Activated T-cell treated with anti-CD3 and anti-CD28 coated beads, Interleukin-2, amount 50 U/mL, for 72 hours (primary cell): ENCODE data around the gene ZNF81. TPM values are rescaled to one million over a fixed set of nuclear protein-coding genes. Genes with fewer than 3 reads are reported as not detected.
"Not testable (repeated sequence)": the region's sequence is repeated elsewhere in the genome, so short reads cannot be mapped to it uniquely, and the experiment has no call there.

Experiments used
- ATAC-seq, 2 donors: fragments of 150-1000 bp; cut with Tn5 transposase; replicated peaks in 1 of 2; 2 replicates each; pipeline ENCODE4 v1.10.0; 2021; ENCODE audit warnings: moderate library complexity in 2 of 2, mild to moderate bottlenecking in 1 of 2
- DNase-seq, 2 donors: peaks; one replicate each; pipeline ENCODE4 v3.0.0; 2021 to 2022; ENCODE audit warnings: mixed read lengths in 1 of 2
- H3K27ac Mint-ChIP-seq: one replicate; pipeline ENCODE4 v1.8.0; 2022; ENCODE audit warnings: mild to moderate bottlenecking, moderate library complexity, mixed read lengths
- H3K27me3 Mint-ChIP-seq: one replicate; pipeline ENCODE4 v1.8.0; 2022; ENCODE audit warnings: low read depth, mixed read lengths
- H3K36me3 Mint-ChIP-seq, 2 donors: one replicate each; pipeline ENCODE4 v1.8.0; 2022; ENCODE audit warnings: mixed read lengths in 2 of 2, mild to moderate bottlenecking in 1 of 2; ENCODE audit not compliant: insufficient read depth in 2 of 2
- H3K4me1 Mint-ChIP-seq: one replicate; pipeline ENCODE4 v1.8.0; 2022; ENCODE audit warnings: low read depth, mixed read lengths
- H3K4me3 Mint-ChIP-seq, 2 donors: one replicate each; pipeline ENCODE4 v1.8.0; 2022; ENCODE audit warnings: mild to moderate bottlenecking in 2 of 2, mixed read lengths in 2 of 2, moderate library complexity in 2 of 2
- H3K9me3 Mint-ChIP-seq, 2 donors: one replicate each; pipeline ENCODE4 v1.8.0; 2022; ENCODE audit warnings: mixed read lengths in 2 of 2
- total RNA-seq, 2 donors: library from RNA; stranded (reverse); gene quantifications; one replicate each; pipeline ENCODE4 v1.2.3, GENCODE V29; 2022

ZNF81 gene
- total RNA-seq, 2 donors from 2014 or later = 9.3 to 10.3 TPM

DNA sequence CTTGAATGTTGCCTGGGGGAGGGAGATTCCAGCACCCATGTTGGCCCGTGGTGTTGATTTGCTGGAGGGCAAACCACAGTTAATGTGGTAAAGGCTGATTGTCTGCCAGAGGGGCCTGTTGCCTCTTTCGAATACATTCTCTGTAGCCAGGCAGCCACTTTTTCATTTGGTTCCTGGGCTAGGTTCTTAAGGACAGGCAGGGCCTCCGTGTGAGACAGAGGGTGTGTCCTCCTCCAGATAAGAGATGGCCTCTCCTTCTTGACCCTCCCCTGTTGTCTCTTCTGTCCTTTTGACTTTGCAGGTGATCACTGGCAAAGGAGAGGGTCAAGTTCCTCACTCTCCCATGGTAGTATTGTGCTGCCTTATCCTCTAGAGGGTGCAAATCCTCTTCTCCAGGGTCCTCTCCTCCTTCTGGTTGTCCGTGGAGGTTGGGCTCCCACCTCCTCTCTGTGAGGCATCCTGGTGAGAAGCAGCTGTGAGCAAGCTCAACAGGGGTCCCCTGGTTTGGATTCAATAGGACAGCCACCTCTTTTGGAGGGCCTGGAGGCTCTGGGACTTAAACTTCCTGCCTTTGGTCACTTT is 122.2 kb downstream of the ZNF81 start:
- peak; percentile 60 to 67 for ATAC-seq
- no peak overlapping the region for H3K27ac Mint-ChIP-seq
- no peaks in the 10 kb centered on the region for H3K9me3 Mint-ChIP-seq
- peaks cover 9% of the 10 kb centered on the region for H3K27me3 Mint-ChIP-seq
- no peaks in the 10 kb centered on the region for H3K4me1 Mint-ChIP-seq
- H3K36me3 Mint-ChIP-seq = no peaks in the 10 kb centered on the region
- peak; percentile 11 to 14 for DNase-seq
- no peak overlapping the region for H3K4me3 Mint-ChIP-seq

DNA sequence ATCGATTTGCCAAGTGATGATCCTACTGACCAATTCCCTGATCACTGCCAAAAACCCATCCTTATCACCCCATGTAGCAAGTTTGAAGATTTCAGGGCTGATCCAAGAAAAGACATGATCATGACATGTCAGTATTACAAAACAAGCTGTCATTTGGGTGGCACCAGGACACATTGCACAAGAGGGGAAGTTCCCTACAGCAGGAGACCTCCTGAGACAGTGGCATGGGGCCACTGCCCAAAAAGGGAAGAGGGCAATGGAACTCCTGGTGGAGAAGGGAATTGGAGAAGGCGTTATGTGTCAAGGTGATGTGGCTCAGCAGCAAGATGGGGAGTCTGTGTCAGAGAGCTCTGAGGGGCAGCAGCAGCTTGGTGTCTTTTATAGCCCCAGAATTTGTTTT is 123.7 kb downstream of the ZNF81 start:
- Mint-ChIP-seq H3K4me1 (no peaks in the 10 kb centered on the region), H3K36me3 (peaks cover 0 to 3% of the 10 kb centered on the region in 2 donors), H3K9me3 (peaks cover 3% of the 10 kb centered on the region in 2 donors), H3K27ac (no peak overlapping the region), H3K27me3 (peaks cover 9% of the 10 kb centered on the region), H3K4me3 (no peak overlapping the region)
- DNase-seq = no peak
- no peak for ATAC-seq

DNA sequence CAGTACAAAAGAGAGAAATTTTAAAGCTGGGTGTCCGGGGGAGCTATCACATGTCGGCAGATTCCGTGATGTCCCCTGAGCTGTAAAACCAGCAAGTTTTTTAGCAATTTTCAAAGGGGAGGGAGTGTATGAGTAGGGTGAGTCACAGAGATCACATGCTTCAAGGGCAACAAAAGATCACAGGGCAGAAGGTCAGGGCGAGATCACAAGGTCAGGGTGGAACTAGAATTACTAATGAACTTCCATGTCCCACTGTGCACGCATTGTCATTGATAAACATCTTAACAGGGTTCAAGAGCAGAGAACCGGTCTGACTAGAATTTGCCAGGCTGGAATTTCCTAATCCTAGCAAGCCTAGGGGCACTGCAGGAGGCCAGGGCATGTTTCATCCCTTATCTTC is 125.1 kb downstream of the ZNF81 start:
- not testable (repeated sequence) for ATAC-seq

DNA sequence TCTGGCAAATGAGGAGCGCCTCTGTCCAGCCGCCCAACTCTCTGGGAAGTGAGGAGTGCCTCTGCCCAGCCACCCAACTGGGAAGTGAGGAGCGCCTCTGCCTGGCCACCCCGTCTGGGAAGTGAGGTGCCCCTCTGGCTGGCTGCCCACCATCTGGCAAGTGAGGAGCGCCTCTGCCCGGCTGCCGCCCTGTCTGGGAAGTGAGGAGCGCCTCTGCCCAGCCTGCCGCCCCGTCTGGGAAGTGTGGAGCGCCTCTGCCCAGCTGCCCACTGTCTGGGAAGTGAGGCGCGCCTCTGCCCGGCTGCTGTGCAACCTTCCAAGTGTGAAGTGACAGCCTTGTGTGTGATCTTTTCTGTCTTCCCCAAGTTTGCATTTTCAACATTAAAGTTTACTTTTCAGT is 128.8 kb downstream of the ZNF81 start:
- not testable (repeated sequence) for ATAC-seq, H3K27me3 Mint-ChIP-seq, H3K4me3 Mint-ChIP-seq, H3K4me1 Mint-ChIP-seq, H3K27ac Mint-ChIP-seq, H3K36me3 Mint-ChIP-seq, DNase-seq
- peaks cover 12 to 16% of the 10 kb centered on the region in 2 donors for H3K9me3 Mint-ChIP-seq

More for the DNA sequence above, 125.1 kb downstream of the ZNF81 start:
- not testable (repeated sequence) for H3K9me3 Mint-ChIP-seq, H3K4me1 Mint-ChIP-seq, H3K36me3 Mint-ChIP-seq, DNase-seq, H3K27me3 Mint-ChIP-seq, H3K4me3 Mint-ChIP-seq, H3K27ac Mint-ChIP-seq

Other genes starting within 250 kb of the ZNF81 start
- gene SYN1, start 217.0 kb upstream of the ZNF81 start, total RNA-seq = 1 to 10 TPM in 1 of 2 donors, under 1 TPM in 1; 0.67 to 2.0 TPM
- 1 to 10 TPM; 6.4 to 9.5 TPM for gene CFP, start 207.0 kb upstream of the ZNF81 start, total RNA-seq
- 10 to 100 TPM; 82.7 to 84.9 TPM for gene ELK1, start 186.3 kb upstream of the ZNF81 start, total RNA-seq
- 100 to 1,000 TPM; 173 to 205 TPM for gene UXT, start 177.7 kb upstream of the ZNF81 start, total RNA-seq
- gene ZNF182, start 167.1 kb downstream of the ZNF81 start, total RNA-seq = 10 to 100 TPM in 1 of 2 donors, 1 to 10 TPM in 1; 9.1 to 11.4 TPM
- not detected for gene SPACA5, start 170.1 kb downstream of the ZNF81 start, total RNA-seq
- gene ZNF630, start 234.7 kb downstream of the ZNF81 start, total RNA-seq = 1 to 10 TPM; 2.3 to 3.4 TPM